ENCODE results near the gene RPS17.

GRCh38 chr15:82585072-82585471, 44.8 kb upstream of the RPS17 start:
- TF ChIP-seq POLR2A (IDR thresholded peaks at IDR 0.05; ENCODE audit: low read length): no peak
- no peak for TF ChIP-seq GATA1 (IDR thresholded peaks at IDR 0.05; ENCODE audit: low read depth, low read length)

Data from erythroblast (primary cell).